DMS 273 (cell line): ENCODE measurements around the gene PPT2.
"Not testable (repeated sequence)": the region's sequence is repeated elsewhere in the genome, so short reads cannot be mapped to it uniquely, and the experiment has no call there.

Experiments used
- DNase-seq: peaks from one replicate; lab custom pipeline; 2025; ENCODE audit not compliant: unreplicated experiment; lab: John Stamatoyannopoulos, UW

Gene PPT2

DNA sequence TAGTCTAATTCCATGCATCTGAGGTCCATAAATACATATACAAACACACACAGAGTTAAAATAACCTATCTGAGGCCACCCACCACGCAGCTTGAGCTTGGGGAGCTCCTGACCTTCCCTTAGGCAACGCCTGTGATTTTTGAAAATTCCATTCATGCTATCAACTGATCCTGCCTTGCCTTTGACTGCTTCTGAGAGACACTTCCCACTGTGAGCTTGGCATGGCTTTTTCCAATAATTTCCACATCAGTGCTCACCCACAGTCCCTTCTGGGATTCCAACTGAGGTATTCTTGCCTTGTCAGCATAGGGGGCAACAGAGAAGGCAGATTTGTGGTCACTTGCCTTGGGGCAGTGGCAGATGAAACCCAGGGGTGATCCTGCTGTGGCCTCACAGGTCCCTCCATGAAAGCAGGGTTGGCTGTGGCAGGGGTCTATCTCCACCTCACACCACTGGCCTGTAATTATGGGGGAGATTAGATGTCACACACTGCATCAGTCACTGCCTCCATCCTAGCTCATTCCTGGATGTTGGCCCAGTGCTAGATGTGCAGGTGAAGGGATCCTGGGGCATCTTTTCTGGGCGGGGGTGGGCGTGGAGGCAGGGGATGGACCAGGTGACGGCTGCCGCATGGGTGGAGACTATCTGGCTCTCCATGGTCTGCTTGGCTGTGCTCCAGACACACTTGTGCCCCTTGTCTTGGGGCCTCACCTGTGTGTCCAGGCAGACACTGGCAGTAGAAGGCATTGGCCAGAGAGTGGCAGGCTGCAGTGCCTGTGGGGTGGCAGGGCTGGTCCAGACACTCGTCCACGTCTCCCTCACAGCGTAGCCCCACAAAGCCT lies 49.7 kb downstream of the PPT2 start:
- DNase-seq, result no peak

DNA sequence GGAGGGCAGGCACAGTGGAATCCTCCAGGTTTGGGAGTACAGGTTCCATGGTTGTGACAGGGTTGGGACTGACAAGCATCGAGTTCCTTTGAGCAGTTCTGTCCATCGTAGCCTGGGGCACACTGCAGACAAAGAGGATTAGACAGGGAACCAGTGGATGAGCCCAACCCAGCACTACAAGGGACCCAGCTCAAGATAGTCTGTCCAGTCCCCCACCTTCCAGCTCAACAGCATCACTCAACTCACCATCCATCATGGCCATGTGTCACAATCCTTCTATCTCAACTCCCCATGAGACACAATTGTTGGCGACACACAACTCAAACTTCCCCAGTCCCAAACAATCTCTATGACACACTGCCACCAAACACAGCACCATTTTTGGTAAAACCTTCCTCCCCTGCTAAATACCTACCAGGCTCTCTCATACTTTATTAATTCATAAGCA lies 50.4 kb downstream of the PPT2 start:
- no peak for DNase-seq

DNA sequence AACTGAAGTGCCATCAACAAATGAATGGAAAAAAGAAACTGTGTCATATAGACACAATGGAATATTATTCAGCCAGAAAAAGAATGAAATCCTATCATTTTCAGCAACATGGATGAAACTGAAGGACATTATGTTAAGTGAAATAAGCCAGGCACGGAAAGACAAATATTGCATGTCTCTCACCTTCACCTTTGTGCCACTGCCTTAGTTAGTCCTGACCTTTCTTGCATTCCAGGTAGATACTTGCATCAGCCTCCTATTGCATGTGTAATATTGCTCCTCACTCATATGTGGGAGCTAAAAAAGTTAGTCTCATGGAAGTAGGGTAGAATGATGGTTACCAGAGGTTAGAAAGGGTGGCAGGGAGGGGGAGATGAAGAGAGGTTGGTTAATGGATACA lies 55.1 kb downstream of the PPT2 start:
- DNase-seq, result no peak

DNA sequence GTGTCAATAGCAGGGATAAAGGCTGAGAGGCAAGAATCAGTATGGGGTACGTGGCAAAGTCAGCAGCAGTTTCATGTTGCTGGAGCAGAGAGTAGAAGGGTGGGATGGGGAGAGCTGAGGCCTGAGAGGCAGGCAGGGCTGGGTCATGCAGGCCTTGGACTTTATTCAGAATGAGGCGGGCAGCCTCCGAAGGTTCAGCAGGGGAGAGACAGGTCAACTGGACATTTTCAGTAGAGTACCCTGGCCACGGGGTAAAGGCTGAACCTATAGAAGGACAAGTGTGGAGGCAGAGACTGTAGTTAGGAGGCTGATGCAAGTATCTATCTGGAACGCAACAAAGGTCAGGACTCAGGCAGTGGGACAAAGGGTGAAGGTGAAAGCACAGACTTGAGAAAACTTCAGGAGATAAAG lies 56.3 kb downstream of the PPT2 start:
- no peak for DNase-seq

DNA sequence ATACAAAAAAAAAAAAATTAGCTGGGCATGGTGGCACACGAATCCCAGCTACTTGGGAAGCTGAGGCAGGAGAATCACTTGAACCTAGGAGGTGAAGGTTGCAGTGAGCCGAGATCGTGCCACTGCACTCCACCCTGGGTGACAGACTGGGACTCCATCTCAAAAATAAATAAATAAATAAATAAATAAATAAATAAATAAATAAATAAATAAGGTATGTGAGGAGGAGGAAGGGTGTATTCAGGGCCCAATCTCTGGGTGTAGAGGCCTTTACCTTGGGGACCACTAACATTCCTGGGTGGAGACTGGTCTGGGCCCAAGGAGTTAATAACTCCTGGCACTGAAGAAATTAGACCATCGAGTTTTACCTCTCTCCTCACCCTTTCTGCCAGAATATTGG lies 57.5 kb downstream of the PPT2 start:
- not testable (repeated sequence) for DNase-seq

DNA sequence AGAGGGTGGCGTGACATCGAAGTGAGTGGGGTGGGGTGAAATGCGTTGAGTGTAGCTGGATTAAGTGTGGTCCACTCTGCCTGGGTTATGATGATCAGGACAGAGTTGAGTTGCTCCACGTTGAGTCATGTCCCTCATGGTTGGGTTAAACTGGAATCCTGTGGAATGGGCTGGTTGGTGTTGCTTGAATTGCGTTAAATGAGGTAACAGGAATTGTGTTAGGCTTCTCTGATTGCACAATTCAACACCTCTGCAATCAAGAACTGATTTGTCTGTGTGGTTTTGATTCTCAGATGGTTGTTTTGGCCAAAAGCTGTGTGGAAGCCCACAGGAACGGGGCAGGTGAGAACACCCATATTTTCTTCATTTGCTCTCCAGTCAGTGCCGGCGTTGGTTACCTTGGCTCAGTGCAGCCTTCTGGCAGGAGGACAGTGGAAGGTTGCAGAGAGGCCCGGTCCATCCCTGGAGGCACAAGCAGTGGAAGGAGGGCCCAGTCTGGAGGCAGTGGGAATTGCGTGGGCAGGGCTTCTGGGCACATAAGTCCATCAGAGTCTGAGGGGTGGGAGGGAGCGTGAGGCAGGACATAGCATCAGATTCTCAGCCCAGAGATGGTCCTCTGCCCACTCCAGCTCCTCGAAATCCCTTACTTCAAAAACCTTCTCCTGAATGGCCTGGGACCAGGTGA lies 58.3 kb downstream of the PPT2 start:
- DNase-seq, result no peak
